ENCODE data around the gene MTIF2.
"Not testable (repeated sequence)": the region's sequence is repeated elsewhere in the genome, so short reads cannot be mapped to it uniquely, and the experiment has no call there.

Gene MTIF2

DNA sequence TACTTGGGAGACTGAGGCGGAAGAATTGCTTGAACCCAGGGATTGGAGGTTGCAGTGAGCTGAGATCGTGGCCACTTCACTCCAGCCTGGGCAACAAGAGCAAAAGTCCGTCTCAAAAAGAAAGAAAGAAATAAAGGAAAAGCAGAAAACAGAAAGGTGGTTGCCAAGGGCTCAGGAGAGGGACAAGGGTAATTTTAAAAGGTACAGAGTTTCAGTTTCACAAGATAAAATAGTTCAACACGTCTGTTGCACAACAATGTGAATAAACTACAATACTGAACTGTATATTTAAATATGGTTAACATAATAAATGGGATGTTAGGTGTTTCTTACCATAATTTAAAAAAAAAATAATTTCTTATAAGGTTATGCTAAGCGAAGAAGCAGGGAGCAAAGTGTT is 23.6 kb downstream of the MTIF2 start:
- no peak for DNase-seq (ENCODE audit: low read depth in 1 of 2, low spot score in 1 of 2)

DNA sequence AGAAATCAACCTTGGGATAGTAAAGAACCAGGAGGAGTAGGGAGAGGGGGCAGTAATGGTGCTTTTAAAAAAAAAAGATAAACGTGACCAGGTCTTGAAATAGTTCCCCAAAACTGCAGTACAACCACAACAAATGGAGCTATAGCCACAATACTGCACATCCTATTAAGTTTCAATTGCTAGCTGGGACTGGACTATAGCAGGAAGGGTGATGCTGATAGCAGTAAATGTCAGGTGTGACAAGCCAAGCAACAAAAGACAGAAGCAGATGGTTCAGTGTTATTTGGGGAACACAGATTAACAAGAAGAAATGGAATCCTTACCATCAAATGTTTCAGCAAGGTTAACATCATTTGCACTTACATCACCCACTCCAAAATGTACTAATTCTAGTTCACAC is 26.4 kb downstream of the MTIF2 start:
- no peak for DNase-seq (ENCODE audit: low read depth in 1 of 2, low spot score in 1 of 2)

DNA sequence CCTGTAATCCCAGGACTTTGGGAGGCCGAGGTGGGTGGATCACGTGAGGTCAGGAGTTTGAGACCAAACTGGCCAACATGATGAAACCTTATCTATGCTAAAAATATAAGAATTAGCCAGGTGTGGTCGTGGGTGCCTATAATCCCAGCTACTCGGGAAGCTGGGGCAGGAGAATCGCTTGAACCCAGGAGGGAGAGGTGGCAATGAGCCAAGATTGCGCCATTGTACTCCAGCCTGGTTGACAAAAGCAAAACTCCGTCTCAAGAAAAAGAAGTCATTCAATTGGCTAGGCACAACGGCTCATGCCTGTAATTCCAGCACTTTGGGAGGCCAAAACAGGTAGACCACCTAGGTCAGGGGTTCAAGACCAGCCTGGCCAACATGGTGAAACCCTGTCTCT is 27.4 kb downstream of the MTIF2 start:
- not testable (repeated sequence) for DNase-seq (ENCODE audit: low read depth in 1 of 2, low spot score in 1 of 2)

DNA sequence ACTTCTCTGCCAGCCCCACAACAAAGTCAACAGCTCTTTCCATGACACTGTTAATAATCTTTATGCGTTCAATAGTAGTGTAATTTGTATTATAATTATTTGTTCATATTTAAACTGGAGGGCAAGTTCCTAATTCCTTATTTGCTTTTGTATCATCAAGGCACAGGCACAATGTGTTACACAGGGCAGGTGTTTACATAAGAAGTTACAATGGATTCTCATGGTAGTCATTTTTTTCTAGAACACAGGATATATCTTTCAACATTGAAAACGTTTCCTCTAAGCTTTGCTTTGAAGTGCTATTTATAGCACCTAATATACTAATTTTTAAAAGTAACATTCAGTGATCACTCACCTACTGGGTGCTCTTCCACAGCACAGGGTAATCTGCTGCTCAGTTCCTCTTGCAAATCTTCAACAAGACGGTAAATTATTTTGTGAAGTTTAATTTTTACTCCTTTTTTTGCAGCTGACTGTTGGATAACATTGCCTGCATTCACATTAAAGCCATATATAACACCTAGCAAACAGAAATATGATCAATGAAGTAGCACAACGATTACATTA is 29.3 kb downstream of the MTIF2 start:
- DNase-seq (ENCODE audit: low read depth in 1 of 2, low spot score in 1 of 2): no peak

DNA sequence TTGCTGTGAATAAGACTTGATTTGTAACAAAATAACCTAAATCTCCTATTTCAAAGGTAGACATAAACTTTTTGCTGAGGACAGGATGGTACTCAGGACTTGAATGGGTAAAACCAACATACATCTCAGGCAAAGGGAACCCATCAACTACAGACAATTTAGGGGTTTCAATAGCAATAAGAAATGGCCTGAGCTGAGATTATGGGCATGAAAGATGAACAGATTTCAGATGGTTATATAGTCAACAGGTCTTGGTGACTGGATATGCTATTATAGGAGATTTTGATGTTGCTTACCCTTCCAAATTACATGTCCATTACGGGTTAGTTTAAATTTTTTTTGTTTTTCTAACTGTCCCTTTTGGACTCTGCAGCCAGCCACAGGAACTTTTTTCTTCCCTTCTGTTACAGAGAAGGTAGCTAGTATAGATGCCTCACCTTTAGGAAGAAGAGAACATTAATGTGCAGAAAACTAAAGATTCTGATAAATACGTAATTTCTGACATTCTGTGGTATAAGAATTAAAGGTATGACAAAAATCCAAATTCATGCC is 32.0 kb downstream of the MTIF2 start:
- no peak for DNase-seq (ENCODE audit: low read depth in 1 of 2, low spot score in 1 of 2)

DNA sequence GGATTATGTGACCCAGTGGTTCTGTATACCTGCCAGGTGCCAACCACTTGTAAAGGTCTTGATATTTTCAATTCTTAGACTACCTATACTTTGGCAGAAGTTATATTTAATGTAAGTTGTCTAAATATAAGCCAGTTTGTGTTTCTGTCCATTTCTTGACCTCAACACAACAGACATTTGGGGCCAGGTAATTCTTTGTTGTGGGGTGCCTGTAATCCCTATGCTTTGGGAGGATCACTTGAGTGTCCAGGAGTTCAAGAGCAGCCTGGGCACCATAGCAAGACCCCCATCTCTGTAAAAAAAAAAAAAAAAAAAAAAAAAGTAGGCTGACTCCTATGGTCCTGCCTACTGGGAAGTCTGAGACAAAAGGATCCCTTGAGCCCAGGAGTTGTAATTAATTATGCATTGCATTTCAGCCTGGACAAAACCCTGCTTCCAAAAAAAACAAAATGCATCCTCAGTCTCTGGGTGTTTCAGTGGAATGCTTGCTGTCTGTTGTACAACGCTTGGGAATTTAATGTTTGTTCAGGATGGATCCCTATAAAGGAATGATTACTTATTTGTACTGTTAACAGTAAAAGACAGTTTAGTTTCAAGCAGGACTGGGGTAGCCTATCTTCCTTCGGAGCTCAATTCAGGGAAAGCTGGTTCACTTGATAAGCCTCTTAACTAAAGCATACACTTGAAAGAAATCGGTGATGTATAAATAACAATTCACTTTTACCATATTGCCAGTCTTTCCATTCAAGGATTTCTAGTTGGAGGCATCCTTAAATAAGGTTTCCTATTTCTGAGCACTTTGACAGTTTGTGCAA is 33.1 kb downstream of the MTIF2 start:
- DNase-seq (ENCODE audit: low read depth in 1 of 2, low spot score in 1 of 2): no peak

DNA sequence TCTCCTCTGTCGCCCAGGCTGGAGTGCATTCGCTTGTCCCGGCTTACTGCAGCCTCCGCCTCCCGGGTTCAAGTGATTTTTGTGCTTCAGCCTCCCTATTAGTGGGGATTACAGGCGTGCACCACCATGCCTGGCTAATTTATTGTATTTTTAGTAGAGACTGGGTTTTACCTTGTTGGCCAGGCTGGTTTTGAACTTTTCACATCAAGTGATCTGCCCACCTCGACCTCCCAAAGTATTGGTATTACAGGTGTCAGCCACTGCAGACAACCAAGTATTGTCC is 35.4 kb downstream of the MTIF2 start:
- DNase-seq (ENCODE audit: low read depth in 1 of 2, low spot score in 1 of 2): no peak

DNA sequence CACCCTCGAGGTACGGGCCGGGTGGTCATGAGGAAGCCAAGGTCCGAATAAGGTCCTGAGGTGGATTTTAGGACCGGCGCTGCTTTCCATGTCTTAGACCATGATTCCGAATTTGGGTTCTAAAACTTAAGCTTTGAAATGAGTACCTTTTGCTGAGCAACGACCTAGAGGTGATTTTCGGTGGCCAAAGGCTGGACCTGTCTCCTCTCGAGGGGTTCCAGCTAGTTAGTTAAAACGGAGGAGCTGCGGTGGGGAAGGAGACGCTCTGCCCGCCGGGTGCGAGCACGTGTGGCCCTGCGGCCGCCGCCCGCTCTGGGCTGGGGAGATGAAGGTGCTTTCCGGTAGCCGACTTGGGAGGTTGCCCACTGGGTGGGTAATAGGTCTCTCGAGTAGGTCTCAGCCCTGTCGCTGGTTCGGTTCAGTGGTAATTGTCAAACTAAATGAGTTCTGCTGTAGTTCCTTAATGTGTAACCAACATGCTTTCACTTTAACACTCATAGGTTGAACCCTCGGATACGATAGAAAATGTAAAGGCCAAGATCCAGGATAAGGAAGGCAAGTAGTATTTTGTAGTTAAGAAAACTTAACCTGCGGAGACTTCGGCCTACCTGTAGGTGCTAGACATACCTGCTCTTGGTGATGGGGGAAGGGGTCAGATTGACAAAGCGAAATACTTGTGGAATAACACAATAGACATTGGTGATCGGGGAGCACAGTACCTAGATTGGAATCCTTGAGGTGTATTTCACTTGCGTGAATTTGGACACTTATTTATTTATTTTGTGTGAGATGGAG is 36.0 kb downstream of the MTIF2 start:
- peak; percentile 27 to 47 for DNase-seq (ENCODE audit: low read depth in 1 of 2, low spot score in 1 of 2)

DNA sequence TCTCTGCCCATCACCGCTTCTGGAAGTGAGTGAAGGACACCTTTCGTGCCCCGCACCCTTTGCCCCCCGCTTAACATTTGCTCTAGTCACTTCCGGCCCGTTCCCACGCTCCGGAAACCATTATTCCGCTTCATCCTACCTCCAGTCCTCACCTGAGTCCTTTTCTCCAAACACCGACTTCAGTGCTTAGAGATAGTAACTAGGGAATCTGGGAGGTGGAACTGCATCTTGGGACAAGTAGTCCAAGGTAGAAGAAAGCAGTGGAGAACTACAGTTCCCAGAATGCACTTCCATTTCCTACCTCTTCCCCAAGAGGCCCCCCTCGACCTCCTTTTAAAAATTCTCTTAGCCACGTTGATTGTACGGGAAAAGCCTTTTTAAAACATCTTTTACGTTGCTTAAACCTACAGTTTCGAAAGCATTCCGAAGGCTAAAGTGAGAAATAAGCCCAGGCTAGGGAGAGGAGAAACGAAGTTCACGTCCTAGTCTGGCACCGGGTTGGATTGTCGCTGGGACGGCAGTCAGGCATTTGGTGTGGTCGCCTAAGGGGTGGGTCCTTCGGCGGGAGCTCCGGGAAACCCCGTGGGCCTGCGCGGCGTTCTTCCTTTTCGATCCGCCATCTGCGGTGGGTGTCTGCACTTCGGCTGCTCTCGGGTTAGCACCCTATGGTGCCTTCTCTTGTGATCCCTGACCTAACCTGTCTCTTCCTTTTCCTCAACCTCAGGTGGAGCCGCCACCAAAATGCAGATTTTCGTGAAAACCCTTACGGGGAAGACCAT is 36.8 kb downstream of the MTIF2 start, which contains the start of the genes CLHC1 and RPS27A:
CLHC1 (minus strand) TSS at position 210 of the 779 bp plus-strand sequence. CDS start 9,882 bp downstream, outside the sequence.
RPS27A (plus strand) TSS at position 605 of the 779 bp plus-strand sequence; CDS start at position 742, 137 bp downstream.
- peak; percentile 86 to 93 for DNase-seq (ENCODE audit: low read depth in 1 of 2, low spot score in 1 of 2)

DNA sequence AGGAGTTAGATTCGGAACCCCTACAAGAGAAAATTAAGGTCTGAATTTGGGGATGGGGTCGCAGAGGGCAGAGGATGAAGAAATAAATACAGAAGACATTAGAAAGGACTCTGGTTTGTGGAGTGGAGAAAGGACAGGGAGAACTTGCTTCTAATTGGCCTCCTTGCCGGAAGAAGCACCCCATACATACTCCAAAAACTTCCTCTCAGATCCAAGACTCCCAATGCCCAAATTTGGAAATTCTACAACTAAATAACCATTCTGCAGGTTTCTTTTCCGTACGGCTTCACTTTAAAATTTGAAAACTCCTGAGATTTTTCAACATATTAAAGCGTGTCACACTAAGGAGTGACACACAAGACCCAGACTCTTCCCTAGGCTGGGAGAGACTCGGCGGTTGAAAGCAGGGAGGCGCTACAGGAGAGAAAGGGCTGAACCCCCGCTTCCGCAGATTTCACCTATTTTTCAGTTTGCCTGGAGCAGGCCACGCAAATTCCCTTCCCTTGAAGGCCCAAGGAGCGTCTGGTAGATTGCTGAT is 37.4 kb downstream of the MTIF2 start:
- no peak for DNase-seq (ENCODE audit: low read depth in 1 of 2, low spot score in 1 of 2)

DNA sequence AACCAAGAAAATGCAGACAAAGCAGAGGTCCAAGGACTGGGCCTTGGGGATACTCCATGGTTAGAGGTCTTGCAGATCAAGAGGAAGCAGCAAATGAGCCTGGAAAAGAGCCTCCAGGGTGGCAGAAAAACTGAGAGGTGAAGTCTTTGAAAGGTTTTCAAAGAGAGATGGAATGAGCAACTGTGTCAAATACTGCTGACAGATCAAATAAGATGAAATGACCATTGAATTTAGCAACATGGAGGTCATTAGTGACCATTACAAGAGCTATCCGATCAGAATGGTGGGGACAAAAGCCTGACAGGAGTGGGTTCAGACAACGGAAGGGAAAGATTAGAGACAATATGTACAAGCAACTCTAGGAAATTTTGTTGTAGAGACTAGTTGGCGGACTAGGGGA is 38.5 kb downstream of the MTIF2 start:
- no peak for DNase-seq (ENCODE audit: low read depth in 1 of 2, low spot score in 1 of 2)

DNA sequence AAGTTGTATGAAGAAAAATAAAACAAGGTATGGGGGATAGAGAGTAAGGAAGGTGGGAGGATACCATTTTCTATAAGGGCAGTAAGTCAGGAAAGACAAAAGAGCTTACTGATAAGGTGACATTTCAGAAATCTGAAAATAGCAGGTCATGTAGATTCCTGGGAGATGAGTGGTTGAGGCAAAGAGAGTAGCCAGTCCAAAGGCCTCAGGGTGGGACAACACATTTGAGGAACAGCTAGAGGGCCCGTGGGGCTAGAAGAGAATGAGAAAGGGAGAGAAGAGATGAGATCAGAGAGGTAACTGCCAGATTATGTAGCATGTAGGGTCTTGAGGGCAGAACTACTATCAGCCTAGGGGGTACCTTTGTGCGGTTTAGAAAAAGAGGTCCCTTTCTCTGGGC is 39.8 kb downstream of the MTIF2 start:
- no peak for DNase-seq (ENCODE audit: low read depth in 1 of 2, low spot score in 1 of 2)

DNA sequence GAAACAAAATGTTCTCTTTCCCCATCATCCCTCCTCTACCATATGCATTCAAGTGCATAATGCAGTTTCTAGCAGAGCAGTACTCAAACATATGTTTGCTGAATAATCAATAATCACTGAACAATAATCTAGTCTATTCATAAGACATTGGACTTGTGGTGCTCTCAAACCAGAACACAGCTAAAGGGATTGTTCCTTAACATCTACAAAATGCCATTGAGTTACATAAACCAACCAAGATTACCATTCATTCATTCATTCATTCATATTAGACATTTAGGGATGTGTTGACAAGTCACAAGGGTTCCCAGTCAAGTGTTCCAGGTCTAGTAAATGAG is 40.8 kb downstream of the MTIF2 start:
- DNase-seq (ENCODE audit: low read depth in 1 of 2, low spot score in 1 of 2): no peak

DNA sequence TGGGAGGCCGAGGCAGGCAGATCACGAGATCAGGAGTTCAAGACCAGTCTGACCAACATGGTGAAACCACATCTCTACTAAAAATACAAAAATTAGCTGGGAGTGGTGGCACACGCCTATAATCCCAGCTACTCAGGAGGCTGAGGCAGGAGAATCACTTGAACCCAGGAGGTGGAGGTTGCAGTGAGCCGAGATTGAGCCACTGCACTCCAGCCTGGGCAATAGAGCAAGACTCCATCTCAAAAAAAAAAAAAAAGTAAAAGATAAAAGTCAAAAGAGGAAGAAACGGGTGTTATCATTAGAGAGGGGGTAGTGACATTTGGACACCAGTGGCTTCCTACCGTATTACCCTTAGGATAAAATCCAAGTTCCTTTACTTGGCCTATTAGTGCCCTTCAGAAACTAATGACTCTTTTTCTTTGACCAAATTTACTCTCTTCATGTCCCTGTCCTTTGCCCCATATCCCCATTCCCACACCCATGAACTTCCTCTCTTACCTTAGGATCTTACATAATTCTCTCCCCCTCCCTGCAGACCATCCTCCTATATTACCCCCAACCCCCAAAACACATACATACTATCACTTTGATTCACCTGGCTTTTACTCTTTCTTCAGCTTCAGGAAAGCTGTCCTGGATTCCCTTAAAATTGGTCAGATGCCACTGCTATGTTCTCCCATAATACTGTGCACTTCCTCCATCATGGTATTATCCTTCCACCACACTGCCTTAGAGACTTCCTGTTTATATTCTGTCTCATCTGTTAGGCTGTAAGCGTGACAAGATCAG is 41.4 kb downstream of the MTIF2 start:
- DNase-seq (ENCODE audit: low read depth in 1 of 2, low spot score in 1 of 2): not testable (repeated sequence)

DNA sequence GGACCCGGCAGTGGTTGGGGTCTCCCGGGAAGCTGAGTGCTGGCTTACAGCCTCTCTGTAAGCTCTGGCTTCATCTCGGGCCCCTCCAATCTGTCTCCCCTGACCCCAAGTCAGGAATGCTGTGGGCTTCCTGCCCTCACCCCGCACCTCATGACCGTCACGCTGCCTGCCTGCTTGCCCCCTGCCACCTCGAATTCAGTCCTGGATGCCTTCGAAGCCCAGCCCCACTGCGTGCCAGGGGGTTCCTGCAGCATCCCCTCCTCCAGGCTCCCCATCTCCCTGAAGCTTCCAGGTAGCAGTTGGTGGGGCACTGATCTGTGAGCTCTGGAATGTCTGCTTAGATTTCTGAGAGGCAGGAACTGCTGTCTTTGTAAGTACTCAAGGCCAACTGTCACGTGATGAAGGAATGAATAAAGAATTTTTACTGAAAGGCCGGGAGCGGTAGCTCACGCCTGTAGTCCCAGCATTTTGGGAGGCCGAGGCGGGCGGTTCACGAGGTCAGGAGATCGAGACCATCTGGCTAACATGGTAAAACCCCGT is 43.5 kb downstream of the MTIF2 start:
- no peak for DNase-seq (ENCODE audit: low read depth in 1 of 2, low spot score in 1 of 2)

DNA sequence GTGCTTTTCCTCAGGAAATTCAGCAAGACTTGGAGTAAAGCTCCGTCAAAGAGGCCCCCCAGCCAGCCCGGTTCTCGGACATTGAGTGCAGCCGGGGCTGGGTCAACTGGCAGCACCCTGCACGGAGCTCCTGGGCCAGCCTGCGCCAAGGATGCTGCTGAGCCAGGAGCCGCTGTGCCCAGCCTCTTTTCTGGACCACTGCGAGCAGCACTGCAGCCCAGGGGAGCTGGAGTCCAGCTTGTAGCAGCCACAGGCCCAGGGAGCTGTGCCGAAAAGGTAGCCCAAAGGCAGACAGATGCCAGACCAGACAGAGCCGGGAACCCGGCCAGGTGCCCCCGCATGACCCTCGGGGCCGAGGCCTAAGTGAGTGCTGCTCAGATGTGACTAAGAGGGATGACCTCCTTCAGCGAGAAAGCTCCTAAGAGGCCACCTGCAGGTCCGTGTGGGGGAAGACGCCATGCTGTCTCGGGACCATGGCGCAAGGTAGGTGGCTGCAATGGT is 44.2 kb downstream of the MTIF2 start:
- no peak for DNase-seq (ENCODE audit: low read depth in 1 of 2, low spot score in 1 of 2)

DNA sequence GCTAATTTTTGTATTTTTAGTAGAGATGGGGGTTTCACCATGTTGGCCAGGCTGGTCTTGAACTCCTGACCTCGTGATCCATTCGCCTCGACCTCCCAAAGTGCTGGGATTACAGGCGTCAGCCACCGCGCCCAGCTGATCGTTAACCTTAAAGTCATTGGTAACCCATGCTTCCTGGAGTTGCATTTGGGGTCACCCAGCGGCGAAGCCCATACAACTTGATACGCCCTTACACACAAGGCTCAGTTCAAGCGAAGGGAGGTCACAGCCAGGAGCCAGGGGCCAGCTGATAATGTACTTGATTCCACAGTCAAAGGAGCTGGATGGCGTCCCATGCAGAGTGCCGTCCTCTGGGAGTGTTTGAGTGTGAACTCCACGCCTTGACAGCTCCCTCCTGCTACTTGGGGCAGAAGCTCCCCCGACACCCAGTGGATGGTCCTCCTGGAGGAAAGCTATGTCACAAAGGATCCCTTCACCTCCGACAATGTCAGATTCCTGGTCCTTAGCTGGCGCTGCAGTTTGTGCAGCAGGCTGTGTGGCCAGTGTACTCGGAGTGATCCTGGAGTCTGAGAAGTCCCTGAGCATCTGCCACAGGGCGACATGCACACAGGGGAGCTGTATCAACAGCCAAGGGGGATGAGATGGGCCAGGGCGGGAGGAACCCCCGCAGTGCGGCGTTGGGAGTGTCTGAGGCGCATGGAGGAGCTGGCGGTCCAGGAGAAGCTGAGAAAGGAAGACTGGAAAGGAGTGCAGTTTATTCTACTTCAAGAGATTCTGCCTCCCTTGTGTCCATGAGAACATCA is 44.9 kb downstream of the MTIF2 start:
- DNase-seq (ENCODE audit: low read depth in 1 of 2, low spot score in 1 of 2): no peak

DNA sequence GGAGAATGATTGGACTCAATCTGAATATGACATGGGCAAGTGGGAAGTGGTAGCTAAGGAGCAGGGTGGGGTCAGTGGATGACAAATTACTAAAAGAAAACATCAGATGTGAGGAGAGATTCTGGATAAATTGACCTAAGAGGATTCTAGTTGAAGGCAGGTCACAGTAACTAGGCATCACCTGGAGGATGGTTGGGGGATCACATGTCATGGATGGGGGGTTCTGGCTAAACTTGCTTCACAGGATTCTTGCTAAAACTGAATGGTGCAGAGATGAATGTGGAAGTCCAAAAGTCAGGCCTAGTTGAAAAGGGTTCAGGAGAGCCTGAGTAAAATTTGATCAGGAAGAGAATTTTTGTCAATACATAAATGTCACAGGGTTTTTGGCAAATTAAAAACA is 55.2 kb downstream of the MTIF2 start:
- DNase-seq (ENCODE audit: low read depth in 1 of 2, low spot score in 1 of 2): no peak

DNA sequence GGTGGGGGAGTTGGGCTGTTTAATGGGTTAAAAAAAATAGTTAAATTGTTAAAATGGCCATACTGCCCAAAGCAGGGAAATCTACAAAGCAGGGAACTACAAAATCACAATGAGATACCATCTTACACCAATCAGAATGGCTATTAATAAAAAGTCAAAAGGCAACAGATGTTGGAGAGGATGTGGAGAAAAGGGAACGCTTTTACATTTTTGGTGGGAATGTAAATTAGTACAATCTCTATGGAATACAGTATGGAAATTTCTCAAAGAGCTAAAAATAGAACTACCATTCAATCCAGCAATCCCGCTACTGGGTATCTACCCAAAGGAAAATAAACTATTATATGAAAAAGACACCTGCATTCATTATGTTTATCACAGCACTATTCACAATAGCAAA is 64.1 kb downstream of the MTIF2 start:
- DNase-seq (ENCODE audit: low read depth in 1 of 2, low spot score in 1 of 2): no peak

Measured in activated T-helper 1 cell treated with anti-CD3 and anti-CD28 coated beads, Interleukin-2, amount 50 U/mL, for 16 hours (primary cell).